NB4 (cell line): ENCODE results near the gene WDFY4.

Experiments used
- TF ChIP-seq, protein P1 (sequence below): IDR thresholded peaks from one replicate; pipeline ENCODE4 v1.5.1; 2012; ENCODE audit warnings: low read depth, low read length
- TF ChIP-seq, protein P2 (sequence below): IDR thresholded peaks from 2 replicates; pipeline ENCODE4 v1.6.1; 2011; ENCODE audit warnings: low read depth, low read length

GRCh38 chr10:48946332-48946731 lies 261.7 kb downstream of the WDFY4 start:
- TF ChIP-seq, protein P1, sequence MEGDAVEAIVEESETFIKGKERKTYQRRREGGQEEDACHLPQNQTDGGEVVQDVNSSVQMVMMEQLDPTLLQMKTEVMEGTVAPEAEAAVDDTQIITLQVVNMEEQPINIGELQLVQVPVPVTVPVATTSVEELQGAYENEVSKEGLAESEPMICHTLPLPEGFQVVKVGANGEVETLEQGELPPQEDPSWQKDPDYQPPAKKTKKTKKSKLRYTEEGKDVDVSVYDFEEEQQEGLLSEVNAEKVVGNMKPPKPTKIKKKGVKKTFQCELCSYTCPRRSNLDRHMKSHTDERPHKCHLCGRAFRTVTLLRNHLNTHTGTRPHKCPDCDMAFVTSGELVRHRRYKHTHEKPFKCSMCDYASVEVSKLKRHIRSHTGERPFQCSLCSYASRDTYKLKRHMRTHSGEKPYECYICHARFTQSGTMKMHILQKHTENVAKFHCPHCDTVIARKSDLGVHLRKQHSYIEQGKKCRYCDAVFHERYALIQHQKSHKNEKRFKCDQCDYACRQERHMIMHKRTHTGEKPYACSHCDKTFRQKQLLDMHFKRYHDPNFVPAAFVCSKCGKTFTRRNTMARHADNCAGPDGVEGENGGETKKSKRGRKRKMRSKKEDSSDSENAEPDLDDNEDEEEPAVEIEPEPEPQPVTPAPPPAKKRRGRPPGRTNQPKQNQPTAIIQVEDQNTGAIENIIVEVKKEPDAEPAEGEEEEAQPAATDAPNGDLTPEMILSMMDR, result no peak
- TF ChIP-seq, protein P2, sequence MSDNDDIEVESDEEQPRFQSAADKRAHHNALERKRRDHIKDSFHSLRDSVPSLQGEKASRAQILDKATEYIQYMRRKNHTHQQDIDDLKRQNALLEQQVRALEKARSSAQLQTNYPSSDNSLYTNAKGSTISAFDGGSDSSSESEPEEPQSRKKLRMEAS, result no peak
